Prostate gland (tissue), 2 donors: ENCODE data around the gene ODAM.
"Not testable (repeated sequence)": the region's sequence is repeated elsewhere in the genome, so short reads cannot be mapped to it uniquely, and the experiment has no call there.

Experiments
- POLR2A ChIP-seq: fragments of 450-650 bp; IDR thresholded peaks from one replicate; pipeline ENCODE4 v1.6.1; 2016; ENCODE audit warnings: antibody characterized with exemption, mild to moderate bottlenecking
- TF ChIP-seq, protein P1 (sequence below), 4 experiments: fragments of 200-600 bp in 2 of 4; fragments of 450-650 bp in 2 of 4; sonication (generic) in 2 of 4; IDR thresholded peaks; 1 replicate in 3 of 4; 2 replicates in 1 of 4; pipeline ENCODE4 v1.5.1; 2016 to 2019; ENCODE audit warnings: antibody characterized with exemption in 4 of 4, mild to moderate bottlenecking in 2 of 4, moderate library complexity in 2 of 4

DNA sequence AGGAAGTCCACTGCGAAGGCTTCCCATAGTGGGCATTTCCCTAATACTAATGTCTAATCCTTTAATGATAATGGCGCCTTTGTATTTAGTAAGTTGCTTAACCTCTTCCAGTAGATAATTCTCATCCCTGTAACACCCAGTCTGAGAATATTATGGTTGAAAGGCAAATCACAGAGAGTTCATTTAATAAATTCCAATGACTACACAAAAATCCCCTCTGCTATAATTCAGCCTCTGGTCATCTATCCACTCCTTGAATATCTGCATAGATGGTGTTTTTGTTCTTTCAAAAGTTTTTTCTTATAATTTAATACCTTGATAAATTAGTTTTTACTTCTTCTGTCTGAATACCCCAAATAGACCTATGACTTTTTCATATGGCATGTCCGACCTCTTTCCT is 25.9 kb downstream of the ODAM start:
- TF ChIP-seq, protein P1, sequence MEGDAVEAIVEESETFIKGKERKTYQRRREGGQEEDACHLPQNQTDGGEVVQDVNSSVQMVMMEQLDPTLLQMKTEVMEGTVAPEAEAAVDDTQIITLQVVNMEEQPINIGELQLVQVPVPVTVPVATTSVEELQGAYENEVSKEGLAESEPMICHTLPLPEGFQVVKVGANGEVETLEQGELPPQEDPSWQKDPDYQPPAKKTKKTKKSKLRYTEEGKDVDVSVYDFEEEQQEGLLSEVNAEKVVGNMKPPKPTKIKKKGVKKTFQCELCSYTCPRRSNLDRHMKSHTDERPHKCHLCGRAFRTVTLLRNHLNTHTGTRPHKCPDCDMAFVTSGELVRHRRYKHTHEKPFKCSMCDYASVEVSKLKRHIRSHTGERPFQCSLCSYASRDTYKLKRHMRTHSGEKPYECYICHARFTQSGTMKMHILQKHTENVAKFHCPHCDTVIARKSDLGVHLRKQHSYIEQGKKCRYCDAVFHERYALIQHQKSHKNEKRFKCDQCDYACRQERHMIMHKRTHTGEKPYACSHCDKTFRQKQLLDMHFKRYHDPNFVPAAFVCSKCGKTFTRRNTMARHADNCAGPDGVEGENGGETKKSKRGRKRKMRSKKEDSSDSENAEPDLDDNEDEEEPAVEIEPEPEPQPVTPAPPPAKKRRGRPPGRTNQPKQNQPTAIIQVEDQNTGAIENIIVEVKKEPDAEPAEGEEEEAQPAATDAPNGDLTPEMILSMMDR (IDR thresholded peaks at IDR 0.05), result not testable (repeated sequence)
- TF ChIP-seq POLR2A, result not testable (repeated sequence)
